GM18861 (cell line): ENCODE results near the gene DGCR8.
"Not testable (repeated sequence)": the region's sequence is repeated elsewhere in the genome, so short reads cannot be mapped to it uniquely, and the experiment has no call there.

ENCODE experiments used
- ATAC-seq: cut with Tn5 transposase; IDR thresholded peaks from one replicate; pipeline ENCODE4 v1.9.1; 2021; ENCODE audit not compliant: unreplicated experiment

Gene DGCR8

DNA sequence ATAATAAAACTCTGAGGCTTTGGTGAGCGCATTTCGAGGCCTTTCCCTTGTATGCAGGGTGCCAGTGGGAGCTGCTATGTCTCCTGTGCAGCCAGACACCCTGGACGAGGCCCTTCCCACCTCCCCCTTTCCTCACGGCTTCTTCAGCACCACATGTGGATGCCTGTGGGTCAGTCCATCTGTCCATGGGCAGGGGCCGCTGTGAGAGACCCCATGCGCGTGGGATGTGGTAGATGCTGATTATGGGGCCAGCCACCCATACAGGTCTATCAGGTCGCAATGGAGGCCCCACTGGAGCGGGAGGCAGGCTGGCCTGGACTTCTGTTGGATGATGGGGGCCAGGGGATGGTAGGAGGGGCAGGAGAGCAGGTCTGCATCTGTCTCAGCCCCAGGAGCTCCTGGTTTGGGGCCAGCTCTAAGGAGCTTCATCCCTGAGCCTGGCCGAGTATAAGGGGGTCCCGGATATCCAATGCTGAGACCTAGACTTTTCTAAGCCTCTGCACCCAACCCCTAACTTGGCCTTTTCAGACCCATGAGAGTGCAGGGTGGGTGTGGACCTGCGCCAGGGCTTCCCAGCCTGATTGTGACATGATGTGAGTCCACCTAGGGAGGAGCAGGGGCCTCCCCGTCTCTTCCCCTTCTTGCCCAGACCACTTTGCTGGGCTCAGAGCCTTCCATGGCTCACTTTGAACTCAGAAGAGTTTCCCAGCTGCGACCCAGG lies 14.0 kb upstream of the DGCR8 start:
- no peak for ATAC-seq

DNA sequence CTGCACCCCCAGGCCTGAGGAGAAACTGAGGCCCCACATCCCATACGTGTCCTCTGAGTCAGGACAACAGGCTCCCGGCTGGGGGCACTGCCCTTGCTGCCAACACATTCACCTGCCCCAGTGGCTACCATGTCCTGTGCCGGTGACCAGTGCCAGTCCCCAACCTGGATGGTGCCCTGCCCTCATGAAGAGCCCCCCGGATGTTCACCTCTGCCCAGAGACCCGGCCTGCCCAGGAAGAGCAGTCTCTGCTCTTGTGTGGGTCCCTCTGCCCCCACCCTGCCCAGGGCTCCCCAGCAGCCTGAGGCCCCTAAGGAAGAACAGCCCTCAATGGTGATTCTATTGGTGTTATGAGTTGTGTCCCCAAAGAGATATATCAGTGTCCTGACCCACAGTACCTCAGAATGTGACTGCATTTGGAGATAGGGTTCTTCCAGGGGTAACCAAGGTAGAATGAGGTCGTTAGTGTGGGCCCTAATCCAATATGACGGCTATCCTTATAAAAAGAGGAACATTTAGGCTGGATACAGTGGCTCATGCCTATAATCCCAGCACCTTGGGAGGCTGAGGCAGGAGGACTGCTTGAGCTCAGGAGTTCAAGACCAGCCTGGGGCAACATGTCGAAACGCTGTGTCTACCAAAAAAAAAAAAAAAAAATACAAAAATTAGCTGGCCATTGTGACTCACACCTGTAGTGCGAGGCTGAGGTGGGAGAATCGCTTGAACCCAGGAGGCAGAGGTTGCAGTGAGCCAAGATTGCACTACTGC lies 13.2 kb upstream of the DGCR8 start:
- ATAC-seq, result no peak

DNA sequence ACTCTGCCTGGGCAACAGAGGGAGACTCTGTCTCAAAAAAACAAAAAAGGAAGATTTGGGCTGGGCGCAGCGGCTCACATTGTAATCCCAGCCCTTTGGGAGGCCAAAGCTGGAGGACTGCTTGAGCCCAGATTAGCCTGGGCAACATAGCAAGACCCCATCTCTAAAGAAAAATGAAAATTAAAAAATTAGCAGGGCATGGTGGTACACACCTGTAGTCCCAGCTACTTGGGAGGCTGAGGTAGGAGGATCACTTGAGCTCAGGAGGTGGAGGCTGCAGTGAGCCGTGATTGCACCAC lies 12.7 kb upstream of the DGCR8 start:
- ATAC-seq, result not testable (repeated sequence)

DNA sequence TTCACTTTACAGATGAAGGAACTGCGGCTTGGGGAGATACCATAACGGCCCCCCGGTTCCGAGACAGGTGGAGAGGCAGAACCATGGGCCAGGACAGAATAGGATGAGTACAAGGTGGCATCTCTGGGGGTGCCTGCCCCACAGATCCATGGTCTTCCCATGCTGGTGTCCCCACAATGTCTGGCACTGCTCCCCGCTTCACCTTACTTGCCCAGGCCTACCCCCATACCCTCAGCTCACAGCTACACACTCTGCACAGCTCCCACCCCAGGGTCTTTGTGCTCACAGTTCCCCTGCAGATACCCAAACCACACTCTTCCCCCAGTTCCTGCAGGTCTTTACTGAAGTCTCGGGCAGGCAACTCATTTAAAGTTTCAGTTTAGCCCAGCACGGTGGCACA lies 11.4 kb upstream of the DGCR8 start:
- no peak for ATAC-seq

- no peak for ATAC-seq
These were observed 10.6 kb upstream of the DGCR8 start for GRCh38 chr22:20069331-20070042.

GRCh38 chr22:20071524-20071972 lies 8.5 kb upstream of the DGCR8 start:
- no peak for ATAC-seq

GRCh38 chr22:20076627-20077172 lies 3.3 kb upstream of the DGCR8 start:
- no peak for ATAC-seq

GRCh38 chr22:20080445-20080775 lies 369 bp downstream of the DGCR8 start:
- ATAC-seq, result peak; percentile 44

- no peak for ATAC-seq
These were observed 974 bp downstream of the DGCR8 start for GRCh38 chr22:20080776-20081654.

DNA sequence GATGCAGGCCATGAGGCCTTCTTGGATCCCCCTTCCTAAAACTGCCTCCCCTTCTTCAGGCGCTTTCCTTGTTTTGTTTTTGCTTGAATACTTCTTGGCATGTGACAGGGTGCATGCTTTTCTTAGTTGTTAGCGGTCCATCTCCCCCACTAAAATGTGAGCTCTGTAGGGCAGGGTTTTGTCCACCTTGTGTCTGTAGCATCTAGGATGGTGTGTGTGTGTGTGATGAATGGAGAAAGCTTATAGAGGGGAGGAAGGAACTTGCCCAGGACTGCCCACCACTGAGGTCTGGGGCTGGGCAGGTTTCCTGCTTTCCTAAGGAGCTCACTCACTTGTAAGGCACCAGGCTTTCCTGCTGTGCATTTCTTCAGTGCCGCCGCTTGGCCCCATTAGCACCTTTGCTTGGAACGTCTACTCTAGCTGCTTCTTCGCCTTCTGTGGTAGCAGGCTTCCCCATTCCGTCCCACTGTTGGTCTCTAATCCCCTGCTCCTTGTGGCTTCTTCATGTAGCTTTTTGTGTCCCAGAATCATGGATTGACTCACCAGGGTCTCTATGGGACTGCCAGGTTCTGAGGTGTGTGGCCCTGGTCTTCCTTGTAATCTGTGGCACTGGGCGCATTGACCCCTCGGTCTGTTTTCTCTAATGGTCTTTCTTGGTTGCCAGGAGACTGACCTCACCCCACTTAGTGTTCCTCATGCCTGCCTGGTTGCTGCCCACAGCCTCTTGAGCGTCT lies 3.3 kb downstream of the DGCR8 start:
- no peak for ATAC-seq

DNA sequence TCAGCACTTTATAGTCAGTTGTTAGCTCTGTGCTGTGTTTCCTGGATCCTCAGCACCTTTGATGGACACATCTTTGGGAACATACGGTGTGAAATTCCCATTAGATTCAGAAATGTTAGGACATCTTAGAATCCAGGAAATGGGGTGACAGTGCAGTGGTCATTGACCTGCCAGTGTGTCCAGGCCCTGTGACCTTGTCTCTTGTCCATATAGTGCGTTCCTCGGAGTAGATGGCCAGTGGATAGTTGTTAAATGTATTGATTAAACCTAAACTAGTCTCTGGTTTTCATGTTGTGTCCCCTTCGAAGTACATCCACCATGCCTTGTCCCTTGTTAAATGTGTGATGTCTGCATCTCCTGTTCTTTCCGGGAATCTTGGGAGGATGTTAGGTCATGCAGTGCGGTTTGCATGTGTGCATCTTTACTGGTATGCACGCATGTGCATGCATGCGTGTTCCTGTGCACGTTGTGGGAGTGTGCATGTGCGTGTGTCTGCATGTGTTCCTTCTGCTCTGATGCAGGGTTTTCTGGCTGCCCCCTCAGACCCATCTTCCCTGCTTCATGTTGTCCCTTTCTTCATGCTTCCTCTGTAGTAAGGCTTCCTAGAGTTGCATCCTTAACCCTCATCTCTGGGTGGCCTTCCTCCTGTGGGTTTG lies 4.0 kb downstream of the DGCR8 start:
- no peak for ATAC-seq

GRCh38 chr22:20084547-20085413 lies 4.7 kb downstream of the DGCR8 start:
- ATAC-seq, result no peak

GRCh38 chr22:20085651-20086050 lies 5.6 kb downstream of the DGCR8 start:
- no peak for ATAC-seq

DNA sequence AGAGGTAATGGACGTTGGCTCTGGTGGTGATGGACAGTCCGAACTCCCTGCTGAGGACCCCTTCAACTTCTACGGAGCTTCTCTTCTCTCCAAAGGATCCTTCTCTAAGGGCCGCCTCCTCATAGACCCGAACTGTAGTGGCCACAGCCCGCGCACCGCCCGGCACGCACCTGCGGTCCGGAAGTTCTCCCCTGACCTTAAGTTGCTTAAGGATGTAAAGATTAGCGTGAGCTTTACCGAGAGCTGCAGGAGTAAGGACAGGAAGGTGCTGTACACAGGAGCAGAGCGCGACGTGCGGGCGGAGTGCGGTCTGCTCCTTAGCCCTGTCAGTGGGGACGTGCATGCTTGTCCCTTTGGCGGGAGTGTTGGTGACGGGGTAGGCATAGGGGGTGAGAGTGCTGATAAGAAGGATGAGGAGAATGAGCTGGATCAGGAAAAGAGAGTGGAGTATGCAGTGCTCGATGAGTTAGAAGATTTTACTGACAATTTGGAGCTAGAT lies 6.1 kb downstream of the DGCR8 start:
- ATAC-seq, result no peak

DNA sequence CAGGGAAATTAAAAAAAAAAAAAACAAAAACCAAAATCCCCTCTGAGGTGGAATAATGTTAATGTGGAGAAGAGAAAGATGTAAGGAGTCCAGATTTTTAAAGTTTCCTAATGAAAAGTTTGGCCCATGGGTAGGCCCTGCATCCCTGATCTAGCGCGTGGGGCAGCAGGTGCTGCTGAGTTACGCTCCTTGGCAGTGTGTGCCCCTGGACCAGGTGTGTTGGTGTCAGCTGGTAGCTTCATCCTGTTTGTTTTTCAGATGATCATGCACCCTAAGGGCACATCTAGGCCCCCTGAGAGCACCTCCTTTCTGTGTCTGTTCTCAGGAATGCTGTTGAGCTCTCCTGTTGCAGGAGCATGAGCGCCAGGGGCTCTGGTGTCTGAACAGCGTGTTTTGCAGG lies 6.7 kb downstream of the DGCR8 start:
- no peak for ATAC-seq

GRCh38 chr22:20087319-20088262 lies 7.5 kb downstream of the DGCR8 start:
- no peak for ATAC-seq

GRCh38 chr22:20088263-20088648 lies 8.2 kb downstream of the DGCR8 start:
- no peak for ATAC-seq
